HG03064 (cell line): Measurements from ENCODE around the gene C7orf57.

Source experiments
- ATAC-seq: cut with Tn5 transposase; IDR thresholded peaks from one replicate; pipeline ENCODE4 v1.9.1; 2021; ENCODE audit warnings: low read depth; ENCODE audit not compliant: unreplicated experiment

Gene C7orf57

DNA sequence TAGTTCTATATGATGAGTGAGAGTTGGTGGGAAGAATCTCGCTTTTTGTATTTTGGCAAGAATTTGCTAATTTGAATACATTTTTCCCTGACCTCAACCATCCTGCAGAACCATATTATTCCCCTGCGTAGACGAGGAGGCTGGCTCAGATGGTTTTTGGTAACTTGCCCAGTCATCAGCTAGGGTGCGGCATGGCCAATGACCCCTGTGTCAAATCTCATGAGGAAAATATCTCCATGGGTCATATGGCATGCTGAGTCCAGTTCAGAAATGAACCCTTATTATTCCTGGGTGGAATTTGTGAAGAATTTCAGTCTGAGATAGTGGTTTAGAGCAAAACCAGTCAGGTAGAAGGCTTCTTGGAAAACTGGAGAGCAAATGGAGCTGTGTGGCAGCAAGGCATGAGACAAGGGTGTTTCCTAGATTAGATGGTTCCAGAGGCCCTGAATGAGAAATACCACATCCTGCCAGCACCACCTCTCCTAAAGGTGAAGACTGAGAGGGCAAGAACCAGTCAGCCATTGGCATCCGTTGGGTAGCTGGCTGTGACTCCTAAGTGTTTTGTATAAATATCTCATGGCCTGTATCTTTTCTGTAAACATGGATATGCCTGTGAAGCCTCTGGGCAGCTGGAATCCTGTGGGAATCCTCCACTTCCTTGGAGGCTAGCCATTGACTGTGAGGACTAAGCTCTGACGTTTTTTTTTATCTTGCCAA, 47.9 kb downstream of the C7orf57 start:
- ATAC-seq, result no peak

GRCh38 chr7:48084727-48085432, 49.5 kb downstream of the C7orf57 start:
- ATAC-seq, result peak; percentile 55

- ATAC-seq, result no peak
These were observed 50.1 kb downstream of the C7orf57 start for GRCh38 chr7:48085433-48085791.

DNA sequence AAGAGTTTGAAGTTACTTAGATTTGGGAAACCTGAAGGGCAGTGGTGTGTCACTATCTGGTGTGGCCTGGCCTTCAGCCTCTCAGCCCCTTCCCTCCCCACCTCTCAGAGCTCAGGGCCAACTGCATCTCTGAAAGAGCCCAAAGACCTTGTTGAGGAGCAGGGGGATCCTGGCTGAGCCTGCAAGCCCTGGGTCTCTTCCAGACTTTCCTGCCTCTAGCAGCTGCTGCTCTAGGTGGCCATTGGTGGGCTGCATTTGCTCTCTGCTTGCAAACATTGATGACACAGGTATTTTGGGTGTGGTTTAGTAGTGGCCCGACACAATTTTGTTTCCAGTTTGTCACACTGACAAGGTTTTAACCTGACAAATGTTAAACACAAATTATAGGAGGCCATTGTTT, 50.6 kb downstream of the C7orf57 start:
- no peak for ATAC-seq

DNA sequence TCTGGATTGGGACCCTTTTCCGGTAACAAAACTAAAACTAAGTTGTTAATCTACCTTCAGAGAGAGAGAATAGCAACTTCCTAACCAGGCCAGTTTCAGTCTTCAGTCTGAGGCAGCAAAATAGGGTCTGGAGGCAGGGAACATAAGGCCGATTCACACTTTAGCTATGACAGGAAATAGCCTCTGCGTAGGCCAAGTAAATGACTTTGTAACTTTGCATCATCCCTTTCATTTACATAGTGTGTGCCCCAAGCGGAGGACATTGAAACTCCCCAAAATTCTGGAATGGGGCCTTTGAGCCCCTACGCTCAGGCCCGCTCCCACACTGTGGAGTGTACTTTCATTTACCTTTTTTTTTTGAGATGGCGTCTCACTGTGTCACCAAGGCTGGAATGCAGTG, 52.0 kb downstream of the C7orf57 start:
- no peak for ATAC-seq

DNA sequence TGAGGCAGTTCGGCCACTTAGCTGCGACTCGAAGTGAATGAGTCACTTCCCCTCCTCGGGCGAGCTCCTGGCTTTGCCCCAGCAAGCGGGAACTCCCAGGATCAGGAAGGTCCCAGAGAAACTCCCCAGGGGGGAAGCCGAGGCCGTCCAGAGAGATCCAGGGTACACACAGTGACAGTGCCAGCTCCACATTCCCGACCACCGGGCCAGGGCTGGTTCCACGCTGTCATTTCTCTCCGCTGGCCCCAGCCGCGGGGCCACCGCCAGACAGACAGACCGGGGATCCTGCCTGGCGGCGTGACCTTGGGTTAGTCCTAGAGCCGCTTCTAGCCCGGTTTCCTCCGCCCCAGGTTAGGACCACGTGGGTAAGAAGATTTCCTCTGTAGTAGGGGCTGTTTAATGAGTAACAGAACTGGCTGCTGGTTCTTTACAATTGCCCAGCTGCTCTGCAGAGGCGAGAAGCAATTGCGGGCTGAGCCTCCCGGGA, 53.3 kb downstream of the C7orf57 start:
- ATAC-seq, result peak; percentile 58

DNA sequence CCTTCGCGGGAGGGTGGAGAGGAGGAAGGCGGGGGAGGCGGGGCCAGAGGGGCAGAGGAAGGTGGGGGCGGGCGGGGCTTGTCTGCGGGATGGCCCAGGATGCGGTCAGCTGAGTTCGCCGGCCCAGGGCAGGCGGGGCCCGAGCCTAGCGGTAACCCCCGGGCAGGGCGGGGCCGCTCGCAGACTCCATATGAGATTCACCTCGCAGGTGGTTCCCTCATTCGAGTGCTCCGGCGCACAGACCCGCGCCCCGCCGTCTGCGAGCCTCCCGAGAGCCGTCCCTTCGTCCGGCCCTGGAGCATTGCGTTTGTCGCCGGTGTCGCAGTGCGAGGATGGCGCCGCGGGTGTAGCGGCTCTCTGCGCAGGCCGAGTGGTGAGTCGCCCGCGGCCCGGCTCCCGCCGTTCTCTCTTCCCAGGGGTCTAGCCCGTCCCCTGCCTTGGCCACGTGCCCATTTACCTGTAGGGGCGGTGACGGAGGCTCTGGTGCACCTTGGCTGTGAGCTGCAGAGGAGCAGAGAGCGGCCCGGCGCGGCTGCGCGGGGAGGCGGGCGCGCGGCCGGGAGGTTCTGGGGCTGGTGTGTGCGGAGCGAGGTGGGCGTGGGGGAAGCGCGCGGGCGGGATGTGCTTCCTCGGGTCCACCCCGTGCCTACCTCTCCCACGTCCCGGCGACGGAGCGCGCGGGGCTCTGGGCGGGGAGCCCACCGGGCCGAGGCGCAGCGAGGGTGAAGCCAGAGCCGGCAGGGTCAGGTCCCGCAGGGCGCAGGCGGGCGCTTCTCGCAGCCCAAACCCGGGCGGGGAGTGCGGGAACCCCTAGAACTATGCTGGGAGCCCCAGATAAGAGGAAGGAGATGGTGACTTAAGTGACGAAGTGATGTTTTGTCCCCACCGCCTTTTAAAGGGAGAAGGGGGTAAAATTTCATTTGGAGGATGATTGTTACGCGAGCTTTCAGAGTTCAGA, 54.0 kb downstream of the C7orf57 start, which contains the start of gene UPP1:
TSS of gene UPP1 (plus strand) at position 220 of the 958 bp plus-strand sequence. CDS start 5,519 bp downstream, outside the sequence.
- ATAC-seq, result peak; percentile 49

DNA sequence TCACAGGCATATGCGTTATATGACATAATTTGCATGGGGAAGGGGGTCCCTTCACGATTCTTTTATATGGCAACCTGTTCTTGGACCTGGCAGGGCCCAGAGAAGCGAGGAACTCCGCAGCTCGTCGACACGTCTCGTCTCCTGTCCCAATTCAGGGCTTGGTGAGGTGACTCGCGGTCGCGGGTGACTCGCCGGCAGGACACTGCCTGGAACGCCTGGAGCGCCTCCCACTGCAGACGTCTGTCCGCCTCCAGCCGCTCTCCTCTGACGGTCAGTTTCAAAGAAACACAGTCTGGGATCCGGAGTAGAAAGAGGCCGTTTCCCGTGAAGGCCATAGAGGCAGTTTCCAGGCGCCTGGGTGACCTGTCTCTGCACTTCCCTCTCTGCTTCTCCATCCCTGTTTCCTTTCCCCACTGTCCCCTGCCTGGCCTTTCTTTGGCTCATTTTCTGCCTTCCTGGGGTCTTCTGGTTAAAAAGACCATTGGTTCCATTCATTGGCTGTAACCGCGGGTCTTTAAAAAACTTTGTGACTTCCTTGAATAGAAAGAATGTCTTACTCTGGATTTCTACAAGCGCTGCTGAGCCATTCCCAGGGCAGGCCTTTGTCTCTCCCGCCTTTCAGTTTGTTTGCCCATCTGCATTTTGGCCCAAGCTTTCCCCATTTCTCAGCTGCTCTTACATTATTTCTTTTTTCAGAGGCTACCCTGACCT, 54.9 kb downstream of the C7orf57 start:
- ATAC-seq, result no peak

DNA sequence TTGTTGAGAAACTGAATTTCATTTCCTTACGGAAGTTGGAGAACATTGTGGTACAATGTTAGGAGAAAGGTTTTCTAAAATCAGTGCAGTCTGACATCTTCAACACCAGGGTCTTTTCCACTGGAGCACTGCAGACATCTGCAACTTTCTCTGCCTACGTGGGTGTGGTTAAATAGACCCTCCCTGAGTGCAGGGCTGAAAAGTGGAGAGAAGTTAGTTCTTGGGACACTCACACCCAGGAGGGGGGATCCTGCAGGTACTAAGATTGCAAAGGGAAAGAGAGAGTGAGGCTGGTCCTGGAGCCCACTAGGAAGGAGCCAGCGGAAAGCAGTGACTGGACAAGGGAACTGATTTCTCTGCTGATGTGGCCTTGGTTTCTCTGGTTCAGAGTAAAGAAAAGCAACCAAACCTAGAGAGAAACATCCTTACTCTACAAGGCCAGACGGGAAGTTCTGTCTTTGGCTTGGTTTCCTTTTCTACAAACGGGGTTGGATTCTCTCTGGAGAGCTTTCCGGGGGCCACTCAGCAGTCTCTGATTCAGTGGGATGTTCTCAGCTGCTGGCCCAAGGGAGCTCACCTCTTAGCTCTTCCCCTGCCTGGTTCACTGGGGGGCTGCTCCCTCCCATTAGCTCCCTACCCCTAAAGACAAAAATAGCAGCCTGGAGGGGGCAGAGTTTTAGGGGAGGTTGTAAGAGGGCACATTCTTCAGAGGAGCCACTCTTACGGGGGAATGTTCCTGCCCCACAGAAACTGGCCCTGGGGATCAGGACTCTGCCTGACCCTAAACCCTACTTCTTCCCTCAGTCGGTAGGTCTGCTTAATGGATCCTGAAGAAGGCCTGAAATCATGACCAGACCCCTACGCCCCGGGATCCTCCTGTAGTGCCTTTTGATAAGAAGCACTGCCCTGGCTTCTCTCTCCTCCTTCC, 56.4 kb downstream of the C7orf57 start:
- ATAC-seq, result no peak

- no peak for ATAC-seq
These were observed 59.5 kb downstream of the C7orf57 start for GRCh38 chr7:48094861-48095293.

DNA sequence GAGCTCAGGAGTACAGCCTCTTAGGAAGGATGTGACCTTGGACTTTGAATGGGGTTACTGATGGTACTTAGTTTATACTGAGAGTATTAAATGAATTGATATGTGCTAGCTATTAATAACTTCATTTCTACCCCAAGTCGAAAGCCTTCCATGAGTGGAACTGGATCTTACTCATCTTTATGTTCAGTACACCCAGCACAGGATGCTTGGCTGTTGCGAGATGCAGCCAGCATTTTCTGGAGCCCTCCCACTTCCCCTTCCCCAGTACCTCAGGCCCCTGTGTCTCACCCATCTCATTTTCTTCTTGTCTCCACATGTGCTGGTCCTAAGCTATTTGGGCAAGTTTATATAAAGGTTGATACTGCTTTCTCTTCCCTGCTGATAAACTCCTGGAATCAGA, 60.9 kb downstream of the C7orf57 start:
- no peak for ATAC-seq

- ATAC-seq, result no peak
These were observed 62.3 kb downstream of the C7orf57 start for GRCh38 chr7:48097521-48098231.

GRCh38 chr7:48098846-48099245, 63.5 kb downstream of the C7orf57 start:
- no peak for ATAC-seq

GRCh38 chr7:48099781-48100180, 64.4 kb downstream of the C7orf57 start:
- ATAC-seq, result no peak

DNA sequence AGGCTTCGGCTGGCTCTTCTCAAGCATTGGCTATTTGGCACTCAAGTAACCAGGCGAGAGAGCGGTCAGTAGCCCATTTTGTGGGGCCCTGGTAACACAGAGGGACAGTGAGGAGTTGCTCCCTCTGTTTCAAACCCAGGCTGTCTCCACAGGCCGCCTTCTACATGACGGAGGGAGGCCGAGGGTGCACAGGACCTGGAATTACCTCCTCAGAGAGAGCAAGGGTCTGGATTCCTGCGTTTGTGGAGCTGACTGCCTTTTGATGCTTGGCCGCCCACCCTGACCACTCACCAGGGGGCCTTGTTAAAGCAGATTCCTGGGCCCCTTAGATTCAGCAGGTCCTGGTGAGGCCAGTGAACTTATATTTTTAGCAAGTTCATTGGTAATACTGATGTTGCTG, 66.0 kb downstream of the C7orf57 start:
- ATAC-seq, result no peak

- no peak for ATAC-seq
These were observed 66.6 kb downstream of the C7orf57 start for GRCh38 chr7:48101968-48102367.

- ATAC-seq, result no peak
These were observed 67.2 kb downstream of the C7orf57 start for GRCh38 chr7:48102530-48102929.

GRCh38 chr7:48105045-48105444, 69.7 kb downstream of the C7orf57 start:
- ATAC-seq, result no peak
